Measurements from ENCODE around the gene TUBGCP4. TPM values are rescaled to one million over a fixed set of nuclear protein-coding genes. Genes with fewer than 3 reads are reported as not detected.

The TUBGCP4 gene
- total and polyA plus RNA-seq, 9 of the 15 experiments (the other 6 are each of a cell fraction or from before 2014, with no cell fraction given): 10.7 to 50.2 (median 29.6) TPM

GRCh38 chr15:43370975-43371974, at the start of gene TUBGCP4, which contains the start of gene ZSCAN29 (continued):
- TF ChIP-seq SMARCB1 (IDR thresholded peaks at IDR 0.05; ENCODE audit: insufficient read length, low read depth) (no peak), TRIM25 (IDR thresholded peaks at IDR 0.05; ENCODE audit: borderline replicate concordance) (no peak), MXD1 (CRISPR knock-in tag; IDR thresholded peaks at IDR 0.05; ENCODE audit: borderline replicate concordance, poor library complexity, severe bottlenecking) (no peak), HMBOX1 (IDR thresholded peaks at IDR 0.05) (0 out of 2 replicates have a peak, but pooled peaks have one; percentile 32), ZFP30 (CRISPR knock-in tag; IDR thresholded peaks at IDR 0.05; ENCODE audit: borderline replicate concordance) (no peak), ZFPM2 (CRISPR knock-in tag; IDR thresholded peaks at IDR 0.05) (no peak), ID3 (CRISPR knock-in tag; IDR thresholded peaks at IDR 0.05) (no peak), ID3 (tag; IDR thresholded peaks at IDR 0.05) (peak; percentile 68; the same call in 1 of the 2 replicates), ZNF785 (CRISPR knock-in tag; IDR thresholded peaks at IDR 0.05) (no peak), ZFP1 (CRISPR knock-in tag; IDR thresholded peaks at IDR 0.05) (no peak), SP1 (CRISPR knock-in tag; IDR thresholded peaks at IDR 0.05) (peak; percentile 63; the same call in 1 of the 2 replicates), HNRNPL (IDR thresholded peaks at IDR 0.05; ENCODE audit: low read depth, low read length) (no peak), MLX (CRISPR knock-in tag; conservative IDR thresholded peaks at IDR 0.05) (no peak), ZNF23 (CRISPR knock-in tag; IDR thresholded peaks at IDR 0.05) (no peak), ZNF354B (CRISPR knock-in tag; IDR thresholded peaks at IDR 0.05) (no peak), ZBTB8A (IDR thresholded peaks at IDR 0.05; ENCODE audit: partially characterized antibody) (no peak), ZNF398 (CRISPR knock-in tag; IDR thresholded peaks at IDR 0.05) (no peak), NCOA6 (IDR thresholded peaks at IDR 0.05) (no peak), ZKSCAN8 (CRISPR knock-in tag; IDR thresholded peaks at IDR 0.05) (no peak), MXI1 (IDR thresholded peaks at IDR 0.05; ENCODE audit: low read depth, low read length) (peak; percentile 45; the same call in 1 of the 2 replicates), PTRF (tag; IDR thresholded peaks at IDR 0.05) (no peak)

All from K562 (cell line).